H9 (cell line): ENCODE data around the gene CCSER2. TPM values are rescaled to one million over a fixed set of nuclear protein-coding genes. Genes with fewer than 3 reads are reported as not detected.

Experiments used
- DNase-seq: peaks from one replicate; pipeline ENCODE4 v3.0.0-alpha.2; 2017
- H2AFZ ChIP-seq: one replicate; pipeline ENCODE4 v1.6.1; 2013; ENCODE audit warnings: mild to moderate bottlenecking, low read length, control low read depth, moderate library complexity
- H2AK5ac ChIP-seq: 2 replicates; pipeline ENCODE4 v1.6.1; 2013; ENCODE audit warnings: low read length, control low read depth, mixed read lengths; ENCODE audit not compliant: insufficient read length
- H2BK120ac ChIP-seq: one replicate; pipeline ENCODE4 v1.6.1; 2013; ENCODE audit warnings: low read depth, mild to moderate bottlenecking, low read length, control low read depth, inconsistent platforms; ENCODE audit not compliant: poor library complexity, severe bottlenecking
- H2BK12ac ChIP-seq: 2 replicates; pipeline ENCODE4 v1.6.1; 2013; ENCODE audit warnings: low read length, control low read depth, mixed read lengths, low read depth; ENCODE audit not compliant: insufficient read length
- H2BK15ac ChIP-seq: 2 replicates; pipeline ENCODE4 v1.6.1; 2013; ENCODE audit warnings: low read depth, low read length, control low read depth
- H2BK20ac ChIP-seq: one replicate; pipeline ENCODE4 v1.6.1; 2013; ENCODE audit warnings: low read depth, mild to moderate bottlenecking, low read length, control low read depth, inconsistent platforms; ENCODE audit not compliant: poor library complexity, severe bottlenecking
- H2BK5ac ChIP-seq: 2 replicates; pipeline ENCODE4 v1.6.1; 2013; ENCODE audit warnings: low read length, control low read depth, mixed read lengths; ENCODE audit not compliant: insufficient read length
- H3K14ac ChIP-seq: 2 replicates; pipeline ENCODE4 v1.6.1; 2013; ENCODE audit warnings: low read length, control low read depth; ENCODE audit not compliant: insufficient read depth
- H3K18ac ChIP-seq: 2 replicates; pipeline ENCODE4 v1.6.1; 2013; ENCODE audit warnings: low read depth, mild to moderate bottlenecking, mixed read lengths, low read length, control low read depth; ENCODE audit not compliant: insufficient read length
- H3K23ac ChIP-seq: 2 replicates; pipeline ENCODE4 v1.6.1; 2013; ENCODE audit warnings: low read length, control low read depth, mixed read lengths, low read depth; ENCODE audit not compliant: insufficient read length
- H3K23me2 ChIP-seq: 2 replicates; pipeline ENCODE4 v1.6.1; 2013; ENCODE audit warnings: low read depth, mild to moderate bottlenecking, mixed read lengths, low read length, control low read depth; ENCODE audit not compliant: insufficient read length, poor library complexity, severe bottlenecking
- H3K27ac ChIP-seq: 2 replicates; pipeline ENCODE4 v1.5.1; 2013; ENCODE audit warnings: low read length, control low read depth, mixed read lengths, low read depth; ENCODE audit not compliant: insufficient read length
- H3K27me3 ChIP-seq: 2 replicates; pipeline ENCODE4 v1.6.1; 2013; ENCODE audit warnings: low read length, control low read depth, inconsistent platforms; ENCODE audit not compliant: insufficient read depth
- H3K4ac ChIP-seq: 2 replicates; pipeline ENCODE4 v1.6.1; 2013; ENCODE audit warnings: low read depth, mild to moderate bottlenecking, control low read depth, inconsistent platforms, low read length, moderate library complexity
- H3K4me1 ChIP-seq: 2 replicates; pipeline ENCODE4 v1.6.1; 2013; ENCODE audit warnings: low read length, control low read depth, inconsistent platforms; ENCODE audit not compliant: insufficient read depth
- H3K4me2 ChIP-seq: 2 replicates; pipeline ENCODE4 v1.6.1; 2013; ENCODE audit warnings: low read length, control low read depth, mixed read lengths; ENCODE audit not compliant: insufficient read length, insufficient read depth
- H3K56ac ChIP-seq: 2 replicates; pipeline ENCODE4 v1.6.1; 2013; ENCODE audit warnings: low read depth, mild to moderate bottlenecking, mixed read lengths, low read length, control low read depth; ENCODE audit not compliant: insufficient read length
- H3K79me1 ChIP-seq: 2 replicates; pipeline ENCODE4 v1.6.1; 2013; ENCODE audit warnings: low read depth, mild to moderate bottlenecking, moderate library complexity, low read length, control low read depth, inconsistent platforms; ENCODE audit not compliant: insufficient read depth, poor library complexity, severe bottlenecking
- H3K79me2 ChIP-seq: 2 replicates; pipeline ENCODE4 v1.6.1; 2013; ENCODE audit warnings: low read length, control low read depth, inconsistent platforms; ENCODE audit not compliant: insufficient read depth
- H3K9ac ChIP-seq: 2 replicates; pipeline ENCODE4 v1.6.1; 2013; ENCODE audit warnings: low read length, control low read depth, mixed read lengths; ENCODE audit not compliant: insufficient read length; ENCODE audit errors: extremely low read depth
- H3K9me3 ChIP-seq: one replicate; pipeline ENCODE4 v1.6.1; 2013; ENCODE audit warnings: low read depth, low read length, inconsistent platforms; ENCODE audit not compliant: control insufficient read depth
- H3T11ph ChIP-seq: one replicate; pipeline ENCODE4 v1.6.1; 2013; ENCODE audit warnings: mild to moderate bottlenecking, low read length, control low read depth, inconsistent platforms
- H4K20me1 ChIP-seq: one replicate; pipeline ENCODE4 v1.6.1; 2013; ENCODE audit not compliant: control insufficient read depth, insufficient read length, insufficient read depth
- H4K5ac ChIP-seq: 2 replicates; pipeline ENCODE4 v1.6.1; 2013; ENCODE audit warnings: low read depth, mild to moderate bottlenecking, mixed read lengths, low read length, control low read depth; ENCODE audit not compliant: insufficient read length
- H4K8ac ChIP-seq: replicated peaks from 2 replicates; pipeline ENCODE4 v1.6.1; 2013; ENCODE audit warnings: low read length, control low read depth, mixed read lengths, low read depth; ENCODE audit not compliant: insufficient read length
- H4K91ac ChIP-seq: 2 replicates; pipeline ENCODE4 v1.6.1; 2013; ENCODE audit warnings: low read depth, mild to moderate bottlenecking, moderate library complexity, mixed read lengths, low read length, control low read depth; ENCODE audit not compliant: insufficient read length
- H3K27ac Mint-ChIP-seq, 3 experiments: 2 replicates in 2 of 3; 3 replicates in 1 of 3; pipeline ENCODE4 v1.8.0; 2020 to 2021; ENCODE audit warnings: mixed read lengths in 3 of 3, mild to moderate bottlenecking in 1 of 3, moderate library complexity in 1 of 3
- H3K27me3 Mint-ChIP-seq: 2 replicates; pipeline ENCODE4 v1.8.0; 2021; ENCODE audit warnings: low read depth, mild to moderate bottlenecking, moderate library complexity, mixed read lengths
- H3K36me3 Mint-ChIP-seq, 3 experiments: 2 replicates in 2 of 3; 3 replicates in 1 of 3; pipeline ENCODE4 v1.8.0; 2020 to 2021; ENCODE audit warnings: low read depth in 3 of 3, mixed read lengths in 3 of 3; ENCODE audit not compliant: insufficient read depth in 1 of 3
- H3K4me1 Mint-ChIP-seq, 2 experiments: 2 replicates each; pipeline ENCODE4 v1.8.0; 2020; ENCODE audit warnings: mixed read lengths in 2 of 2
- H3K4me3 Mint-ChIP-seq, 2 experiments: 2 replicates in 1 of 2; 3 replicates in 1 of 2; pipeline ENCODE4 v1.8.0; 2020 to 2021; ENCODE audit warnings: mild to moderate bottlenecking in 2 of 2, mixed read lengths in 2 of 2, moderate library complexity in 1 of 2
- H3K9me3 Mint-ChIP-seq, 2 experiments: 2 replicates in 1 of 2; 3 replicates in 1 of 2; pipeline ENCODE4 v1.8.0; 2020; ENCODE audit warnings: mild to moderate bottlenecking in 2 of 2, mixed read lengths in 2 of 2, moderate library complexity in 1 of 2
- CTCF ChIP-seq: fragments of 200-600 bp; sonication (generic); conservative IDR thresholded peaks from 3 replicates; pipeline ENCODE4 v1.8.0; 2021; ENCODE audit warnings: antibody characterized with exemption, mild to moderate bottlenecking
- WGBS: extraction: QIAGEN DNeasy Blood & Tissue Kit; methylation state at CpG from one replicate; pipeline ENCODE4 v1.1.7; 2013; ENCODE audit warnings: missing lambda C conversion rate, low lambda C conversion rate, mixed read lengths; ENCODE audit not compliant: insufficient read length; ENCODE audit errors: extremely low coverage; 5-methylcytosine and 5-hydroxymethylcytosine counted together
- total RNA-seq: library from RNA; stranded (reverse); gene quantifications from 2 replicates; pipeline ENCODE4 v1.2.1, GENCODE V29; 2021

CCSER2 gene
- total RNA-seq, 1 experiment from 2014 or later: 22.2 TPM

DNA sequence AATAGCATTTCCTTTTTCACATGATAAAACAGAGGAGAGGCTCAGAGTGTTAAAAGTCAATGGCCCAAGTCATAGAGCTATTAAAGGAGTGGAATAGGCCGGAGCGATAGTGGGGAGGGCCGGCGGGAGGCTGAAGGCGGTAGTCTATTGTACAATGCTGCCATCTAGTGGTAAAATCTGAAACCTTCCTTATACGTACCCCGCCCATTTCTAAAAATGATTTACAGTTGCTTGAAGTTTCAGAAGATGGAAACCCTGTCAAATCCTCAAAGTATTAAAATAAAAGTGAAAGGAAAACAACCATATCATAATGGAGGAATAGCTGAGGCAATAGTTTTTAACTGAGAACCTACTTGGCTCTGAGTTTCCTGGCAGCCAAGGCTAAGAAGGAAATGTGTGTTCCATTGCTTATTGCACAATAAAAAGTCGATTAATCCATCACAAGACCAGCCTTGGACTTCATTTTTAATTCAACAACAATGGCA lies 209.1 kb downstream of the CCSER2 start:
- Mint-ChIP-seq H3K4me3 (no peak overlapping the region), H3K27ac (no peak overlapping the region), H3K27me3 (peaks cover 4% of the 10 kb centered on the region), H3K36me3 (peaks cover 0 to 15% (median 3%) of the 10 kb centered on the region in 3 experiments; a peak in 4 of 7 replicates), H3K4me1 (peaks cover 32% of the 10 kb centered on the region in 2 experiments), H3K9me3 (peaks cover 6 to 10% of the 10 kb centered on the region in 2 experiments)
- no peak overlapping the region for H2BK20ac ChIP-seq
- H4K5ac ChIP-seq: no peak overlapping the region
- H3K9ac ChIP-seq: no peak overlapping the region
- H2BK15ac ChIP-seq: no peak overlapping the region
- no peaks in the 10 kb centered on the region for H3K27me3 ChIP-seq
- no peak overlapping the region for H3K27ac ChIP-seq
- H3K4me2 ChIP-seq: no peak overlapping the region
- H2AK5ac ChIP-seq: no peak overlapping the region
- no peaks in the 10 kb centered on the region for H3K23me2 ChIP-seq
- H3K56ac ChIP-seq: no peak overlapping the region
- no peak for DNase-seq
- no peak overlapping the region for H3K14ac ChIP-seq
- H3K4me1 ChIP-seq: peaks cover 2% of the 10 kb centered on the region; the same call in 1 of the 2 replicates
- no peak overlapping the region for H3T11ph ChIP-seq
- WGBS: no CpG with 5 or more reads among the region's 8 CpGs
- H4K91ac ChIP-seq: no peak overlapping the region
- H2BK12ac ChIP-seq: no peak overlapping the region
- no peaks in the 10 kb centered on the region for H3K79me2 ChIP-seq
- H3K23ac ChIP-seq: no peak overlapping the region
- no peaks in the 10 kb centered on the region for H4K20me1 ChIP-seq
- H3K18ac ChIP-seq: no peak overlapping the region
- TF ChIP-seq CTCF: peak; percentile 87
- H2BK120ac ChIP-seq: no peak overlapping the region
- H2AFZ ChIP-seq: no peak overlapping the region
- H4K8ac ChIP-seq: no peak overlapping the region
- no peaks in the 10 kb centered on the region for H3K9me3 ChIP-seq
- no peaks in the 10 kb centered on the region for H3K79me1 ChIP-seq
- H3K4ac ChIP-seq: no peak overlapping the region
- no peak overlapping the region for H2BK5ac ChIP-seq
